ENCODE results near the gene NSMCE4A. TPM values are rescaled to one million over a fixed set of nuclear protein-coding genes. Genes with fewer than 3 reads are reported as not detected.

NSMCE4A gene
- total and polyA plus RNA-seq, 2 donors (not counting 1 experiment from before 2014, with no cell fraction given) = 89.7 to 92.4 TPM

GRCh38 chr10:121975295-121976086, 474 bp upstream of the NSMCE4A start:
- 31% methylated on average over 18 of the region's 21 CpGs for WGBS (ENCODE audit: insufficient coverage)
- intact Hi-C loops (cut with micrococcal nuclease) = loop anchor here (1.0 to 2.0 kb wide), 2 partner anchors 47 to 399 kb away; partner anchors contain the start of genes ATE1 and PLEKHA1
- POLR2A ChIA-PET = interaction anchor here (0.6 to 2.0 kb wide), 2 partner anchors 47 to 63 kb away, joined by 6 to 7 read pairs; partner anchors contain the start of gene ATE1
- TF ChIP-seq, protein P1, sequence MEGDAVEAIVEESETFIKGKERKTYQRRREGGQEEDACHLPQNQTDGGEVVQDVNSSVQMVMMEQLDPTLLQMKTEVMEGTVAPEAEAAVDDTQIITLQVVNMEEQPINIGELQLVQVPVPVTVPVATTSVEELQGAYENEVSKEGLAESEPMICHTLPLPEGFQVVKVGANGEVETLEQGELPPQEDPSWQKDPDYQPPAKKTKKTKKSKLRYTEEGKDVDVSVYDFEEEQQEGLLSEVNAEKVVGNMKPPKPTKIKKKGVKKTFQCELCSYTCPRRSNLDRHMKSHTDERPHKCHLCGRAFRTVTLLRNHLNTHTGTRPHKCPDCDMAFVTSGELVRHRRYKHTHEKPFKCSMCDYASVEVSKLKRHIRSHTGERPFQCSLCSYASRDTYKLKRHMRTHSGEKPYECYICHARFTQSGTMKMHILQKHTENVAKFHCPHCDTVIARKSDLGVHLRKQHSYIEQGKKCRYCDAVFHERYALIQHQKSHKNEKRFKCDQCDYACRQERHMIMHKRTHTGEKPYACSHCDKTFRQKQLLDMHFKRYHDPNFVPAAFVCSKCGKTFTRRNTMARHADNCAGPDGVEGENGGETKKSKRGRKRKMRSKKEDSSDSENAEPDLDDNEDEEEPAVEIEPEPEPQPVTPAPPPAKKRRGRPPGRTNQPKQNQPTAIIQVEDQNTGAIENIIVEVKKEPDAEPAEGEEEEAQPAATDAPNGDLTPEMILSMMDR (IDR thresholded peaks at IDR 0.05) = no peak
- no peak for TF ChIP-seq EZH2 (IDR thresholded peaks at IDR 0.05; ENCODE audit: borderline replicate concordance, insufficient read depth, low read depth, low read length, poor library complexity, severe bottlenecking)
- ATAC-seq (ENCODE audit: low read depth) (no peak), DNase-seq (no peak)
- Histone ChIP-seq H3K4me1 (ENCODE audit: control insufficient read depth in 2 of 2, insufficient read depth in 2 of 2, low read length in 2 of 2) (peaks cover 11 to 17% of the 10 kb centered on the region in 2 donors), H3K4me3 (ENCODE audit: control extremely low read depth in 1 of 5, extremely low read depth in 1 of 5, insufficient read depth in 1 of 5, low read depth in 2 of 5, low read length in 4 of 5) (peak overlapping the region in 4 of 5 experiments; percentile 57 to 93 (median 82)), H3K9me3 (ENCODE audit: control extremely low read depth in 1 of 3, control insufficient read depth in 2 of 3, insufficient read depth in 1 of 3, low read length in 2 of 3) (peaks cover 0 to 2% (median 0%) of the 10 kb centered on the region in 3 donors), H3K79me2 (ENCODE audit: control insufficient read depth, insufficient read depth, low read length) (peaks cover 30% of the 10 kb centered on the region), H3K27me3 (replicated peaks in 1 of 4; ENCODE audit: control extremely low read depth in 1 of 4, control insufficient read depth in 3 of 4, insufficient read depth in 4 of 4, low read length in 3 of 4) (no peaks in the 10 kb centered on the region), H3K36me3 (replicated peaks in 1 of 2; ENCODE audit: control extremely low read depth in 1 of 2, control insufficient read depth in 1 of 2, extremely low read depth in 1 of 2, insufficient read depth in 2 of 2, low read length in 1 of 2) (peaks cover 0 to 11% of the 10 kb centered on the region in 2 experiments), H3K27ac (ENCODE audit: low read length in 2 of 2) (peak overlapping the region in 1 of 2 donors; percentile 78), H3K9ac (ENCODE audit: low read length) (peak overlapping the region; percentile 95), H3K4me2 (replicated peaks; ENCODE audit: low read depth, low read length, poor library complexity, severe bottlenecking) (peak overlapping the region; percentile 81), H4K20me1 (ENCODE audit: control insufficient read depth, insufficient read depth, low read length, poor library complexity, severe bottlenecking) (peaks cover 23% of the 10 kb centered on the region), H2AFZ (ENCODE audit: insufficient read depth, low read depth, low read length, poor library complexity, severe bottlenecking) (peak overlapping the region; percentile 92)
- CTCF ChIA-PET = interaction anchor here (0.7 to 1.0 kb wide), 2 partner anchors 9 to 48 kb away, joined by 3 to 8 read pairs; no protein-coding TSS in a partner anchor
- Mint-ChIP-seq H3K4me3 (peak overlapping the region; percentile 81), H3K9me3 (ENCODE audit: insufficient read depth) (no peaks in the 10 kb centered on the region), H3K27ac (peak overlapping the region; percentile 68), H3K27me3 (no peaks in the 10 kb centered on the region), H3K4me1 (peaks cover 20% of the 10 kb centered on the region)

Data from B cell (primary cell).